ENCODE data around the gene CHD5. TPM values are rescaled to one million over a fixed set of nuclear protein-coding genes. Genes with fewer than 3 reads are reported as not detected.
"Not testable (repeated sequence)": the region's sequence is repeated elsewhere in the genome, so short reads cannot be mapped to it uniquely, and the experiment has no call there.

Gene CHD5
- polyA plus RNA-seq, 2 of the 4 experiments (the other 2 are of a cell fraction), result 0.21 to 0.66 TPM

DNA sequence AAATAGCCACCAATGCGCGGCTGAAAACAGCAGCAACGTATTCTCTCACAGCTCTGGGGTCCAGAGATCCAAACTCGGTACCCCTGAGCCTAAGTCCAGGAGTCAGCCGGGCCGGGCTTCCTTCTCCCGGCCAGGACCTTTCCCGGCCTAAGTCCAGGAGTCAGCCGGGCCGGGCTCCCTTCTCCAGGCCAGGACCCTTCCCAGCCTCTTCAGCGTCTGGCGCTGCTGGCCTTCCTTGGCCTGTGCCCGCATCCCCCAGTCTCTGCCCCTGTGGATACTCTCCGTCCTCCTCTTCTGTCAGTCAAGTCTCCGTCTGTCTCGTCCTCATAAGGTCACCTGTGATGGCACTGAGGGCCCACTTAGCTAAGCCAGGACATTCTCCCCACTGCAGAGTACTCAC lies 102.2 kb downstream of the CHD5 start:
- WGBS (ENCODE audit: missing lambda C conversion rate), result 93% methylated on average over 16 of the region's 16 CpGs
- no peak for FAIRE-seq
- H3K4me2 ChIP-seq, result no peak overlapping the region
- TF ChIP-seq, protein P1, sequence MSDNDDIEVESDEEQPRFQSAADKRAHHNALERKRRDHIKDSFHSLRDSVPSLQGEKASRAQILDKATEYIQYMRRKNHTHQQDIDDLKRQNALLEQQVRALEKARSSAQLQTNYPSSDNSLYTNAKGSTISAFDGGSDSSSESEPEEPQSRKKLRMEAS (IDR thresholded peaks at IDR 0.05), result no peak
- no peak for TF ChIP-seq EHF (CRISPR knock-in tag; IDR thresholded peaks at IDR 0.05)
- TF ChIP-seq JUNB (IDR thresholded peaks at IDR 0.05), result no peak
- ChIA-PET CTCF (no interaction called here), POLR2A (no interaction called here)
- DNase-seq (ENCODE audit: low read depth in 1 of 2, low spot score in 1 of 2), result no peak
- H3K4me1 ChIP-seq, result no peaks in the 10 kb centered on the region
- ATAC-seq, result no peak
- H3K27ac ChIP-seq, result no peak overlapping the region
- H3K4me3 ChIP-seq, result no peak overlapping the region
- no peaks in the 10 kb centered on the region for H3K9me3 ChIP-seq

DNA sequence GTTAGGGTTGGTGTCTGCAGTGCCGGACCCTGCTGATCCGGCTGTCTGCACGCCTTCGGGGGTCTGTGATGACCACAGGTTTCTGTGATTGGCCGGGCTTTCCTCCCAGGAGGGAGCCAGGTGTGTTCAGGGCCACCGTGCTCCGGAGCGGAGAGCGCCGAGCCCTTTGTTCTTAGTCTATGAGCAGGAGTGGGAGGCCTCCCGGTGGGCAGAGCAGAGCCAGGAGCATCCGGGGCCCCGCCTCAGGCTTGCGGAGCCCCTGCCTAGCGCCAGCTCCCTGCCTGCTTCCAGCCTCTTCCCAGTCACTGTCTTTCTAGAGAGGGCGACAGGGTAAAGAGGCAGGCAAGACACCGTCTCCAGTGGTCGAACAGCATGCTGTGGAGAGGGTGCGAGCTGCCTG lies 102.6 kb downstream of the CHD5 start:
- ChIA-PET POLR2A (no interaction called here), CTCF (no interaction called here)
- H3K4me1 ChIP-seq, result no peaks in the 10 kb centered on the region
- H3K9me3 ChIP-seq, result no peaks in the 10 kb centered on the region
- TF ChIP-seq, protein P2, sequence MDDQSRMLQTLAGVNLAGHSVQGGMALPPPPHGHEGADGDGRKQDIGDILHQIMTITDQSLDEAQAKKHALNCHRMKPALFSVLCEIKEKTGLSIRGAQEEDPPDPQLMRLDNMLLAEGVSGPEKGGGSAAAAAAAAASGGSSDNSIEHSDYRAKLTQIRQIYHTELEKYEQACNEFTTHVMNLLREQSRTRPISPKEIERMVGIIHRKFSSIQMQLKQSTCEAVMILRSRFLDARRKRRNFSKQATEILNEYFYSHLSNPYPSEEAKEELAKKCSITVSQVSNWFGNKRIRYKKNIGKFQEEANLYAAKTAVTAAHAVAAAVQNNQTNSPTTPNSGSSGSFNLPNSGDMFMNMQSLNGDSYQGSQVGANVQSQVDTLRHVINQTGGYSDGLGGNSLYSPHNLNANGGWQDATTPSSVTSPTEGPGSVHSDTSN (IDR thresholded peaks at IDR 0.05), result no peak
- TF ChIP-seq HOXA7 (CRISPR knock-in tag; IDR thresholded peaks at IDR 0.05) (no peak), CHD2 (IDR thresholded peaks at IDR 0.05; ENCODE audit: low read length, partially characterized antibody) (no peak), MYC (IDR thresholded peaks at IDR 0.05; ENCODE audit: borderline replicate concordance, low read length) (no peak), MAZ (IDR thresholded peaks at IDR 0.05; ENCODE audit: borderline replicate concordance, low read depth, low read length) (no peak), RCOR1 (IDR thresholded peaks at IDR 0.05; ENCODE audit: low read depth, low read length) (no peak), ZC3H11A (IDR thresholded peaks at IDR 0.05) (no peak), JUNB (IDR thresholded peaks at IDR 0.05) (no peak), ZNF302 (CRISPR knock-in tag; IDR thresholded peaks at IDR 0.05) (no peak)
- TF ChIP-seq, protein P1 (IDR thresholded peaks at IDR 0.05), result no peak
- TF ChIP-seq, protein P3, sequence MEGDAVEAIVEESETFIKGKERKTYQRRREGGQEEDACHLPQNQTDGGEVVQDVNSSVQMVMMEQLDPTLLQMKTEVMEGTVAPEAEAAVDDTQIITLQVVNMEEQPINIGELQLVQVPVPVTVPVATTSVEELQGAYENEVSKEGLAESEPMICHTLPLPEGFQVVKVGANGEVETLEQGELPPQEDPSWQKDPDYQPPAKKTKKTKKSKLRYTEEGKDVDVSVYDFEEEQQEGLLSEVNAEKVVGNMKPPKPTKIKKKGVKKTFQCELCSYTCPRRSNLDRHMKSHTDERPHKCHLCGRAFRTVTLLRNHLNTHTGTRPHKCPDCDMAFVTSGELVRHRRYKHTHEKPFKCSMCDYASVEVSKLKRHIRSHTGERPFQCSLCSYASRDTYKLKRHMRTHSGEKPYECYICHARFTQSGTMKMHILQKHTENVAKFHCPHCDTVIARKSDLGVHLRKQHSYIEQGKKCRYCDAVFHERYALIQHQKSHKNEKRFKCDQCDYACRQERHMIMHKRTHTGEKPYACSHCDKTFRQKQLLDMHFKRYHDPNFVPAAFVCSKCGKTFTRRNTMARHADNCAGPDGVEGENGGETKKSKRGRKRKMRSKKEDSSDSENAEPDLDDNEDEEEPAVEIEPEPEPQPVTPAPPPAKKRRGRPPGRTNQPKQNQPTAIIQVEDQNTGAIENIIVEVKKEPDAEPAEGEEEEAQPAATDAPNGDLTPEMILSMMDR (IDR thresholded peaks at IDR 0.05), result no peak
- TF ChIP-seq, protein P4, sequence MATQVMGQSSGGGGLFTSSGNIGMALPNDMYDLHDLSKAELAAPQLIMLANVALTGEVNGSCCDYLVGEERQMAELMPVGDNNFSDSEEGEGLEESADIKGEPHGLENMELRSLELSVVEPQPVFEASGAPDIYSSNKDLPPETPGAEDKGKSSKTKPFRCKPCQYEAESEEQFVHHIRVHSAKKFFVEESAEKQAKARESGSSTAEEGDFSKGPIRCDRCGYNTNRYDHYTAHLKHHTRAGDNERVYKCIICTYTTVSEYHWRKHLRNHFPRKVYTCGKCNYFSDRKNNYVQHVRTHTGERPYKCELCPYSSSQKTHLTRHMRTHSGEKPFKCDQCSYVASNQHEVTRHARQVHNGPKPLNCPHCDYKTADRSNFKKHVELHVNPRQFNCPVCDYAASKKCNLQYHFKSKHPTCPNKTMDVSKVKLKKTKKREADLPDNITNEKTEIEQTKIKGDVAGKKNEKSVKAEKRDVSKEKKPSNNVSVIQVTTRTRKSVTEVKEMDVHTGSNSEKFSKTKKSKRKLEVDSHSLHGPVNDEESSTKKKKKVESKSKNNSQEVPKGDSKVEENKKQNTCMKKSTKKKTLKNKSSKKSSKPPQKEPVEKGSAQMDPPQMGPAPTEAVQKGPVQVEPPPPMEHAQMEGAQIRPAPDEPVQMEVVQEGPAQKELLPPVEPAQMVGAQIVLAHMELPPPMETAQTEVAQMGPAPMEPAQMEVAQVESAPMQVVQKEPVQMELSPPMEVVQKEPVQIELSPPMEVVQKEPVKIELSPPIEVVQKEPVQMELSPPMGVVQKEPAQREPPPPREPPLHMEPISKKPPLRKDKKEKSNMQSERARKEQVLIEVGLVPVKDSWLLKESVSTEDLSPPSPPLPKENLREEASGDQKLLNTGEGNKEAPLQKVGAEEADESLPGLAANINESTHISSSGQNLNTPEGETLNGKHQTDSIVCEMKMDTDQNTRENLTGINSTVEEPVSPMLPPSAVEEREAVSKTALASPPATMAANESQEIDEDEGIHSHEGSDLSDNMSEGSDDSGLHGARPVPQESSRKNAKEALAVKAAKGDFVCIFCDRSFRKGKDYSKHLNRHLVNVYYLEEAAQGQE (IDR thresholded peaks at IDR 0.05), result no peak
- ATAC-seq (no peak), FAIRE-seq (no peak), DNase-seq (ENCODE audit: low read depth in 1 of 2, low spot score in 1 of 2) (no peak)
- no peak overlapping the region for H3K4me3 ChIP-seq
- 96% methylated on average over 9 of the region's 19 CpGs for WGBS (ENCODE audit: missing lambda C conversion rate)
- H3K4me2 ChIP-seq, result no peak overlapping the region
- H3K27ac ChIP-seq, result no peak overlapping the region

DNA sequence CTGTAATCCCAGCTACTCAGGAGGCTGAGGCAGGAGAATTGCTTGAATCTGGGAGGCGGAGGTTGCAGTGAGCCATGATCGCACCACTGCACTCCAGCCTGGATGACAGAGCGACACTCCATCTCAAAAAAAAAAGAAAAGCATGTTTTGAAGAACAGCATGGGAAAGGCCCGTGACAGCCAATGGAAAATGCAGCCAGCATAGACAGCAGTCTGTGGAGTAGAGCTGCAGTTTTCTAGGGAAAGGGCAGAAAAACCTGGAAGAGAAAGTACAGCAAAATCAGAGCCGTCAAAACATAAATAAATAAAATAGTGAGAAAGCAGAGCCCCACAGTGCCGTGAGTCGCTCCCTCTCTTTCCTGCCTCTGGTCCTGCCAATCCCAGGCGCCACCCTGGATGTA lies 103.1 kb downstream of the CHD5 start:
- H3K27ac ChIP-seq; CTCF ChIA-PET; H3K4me3 ChIP-seq; H3K4me2 ChIP-seq; DNase-seq (ENCODE audit: low read depth in 1 of 2, low spot score in 1 of 2); ATAC-seq; H3K4me1 ChIP-seq; H3K9me3 ChIP-seq; FAIRE-seq; POLR2A ChIA-PET: not testable (repeated sequence)
- WGBS (ENCODE audit: missing lambda C conversion rate), result 87% methylated on average over 8 of the region's 8 CpGs
